Colonic mucosa (tissue), 4 donors: ENCODE results near the gene XG. TPM values are rescaled to one million over a fixed set of nuclear protein-coding genes. Genes with fewer than 3 reads are reported as not detected.
"Not testable (repeated sequence)": the region's sequence is repeated elsewhere in the genome, so short reads cannot be mapped to it uniquely, and the experiment has no call there.

Source experiments
- DNase-seq: peaks from one replicate; pipeline ENCODE4 v3.0.0-alpha.2; 2020
- H3K27ac ChIP-seq: fragments of 200-600 bp; one replicate; pipeline ENCODE4 v1.8.0; 2021
- H3K27me3 ChIP-seq: fragments of 200-600 bp; one replicate; pipeline ENCODE4 v1.8.0; 2021
- H3K36me3 ChIP-seq: fragments of 200-600 bp; one replicate; pipeline ENCODE4 v1.8.0; 2021
- H3K4me1 ChIP-seq: fragments of 200-600 bp; one replicate; pipeline ENCODE4 v1.8.0; 2021; ENCODE audit warnings: mild to moderate bottlenecking
- H3K4me3 ChIP-seq: fragments of 200-600 bp; one replicate; pipeline ENCODE4 v1.8.0; 2021
- H3K9ac ChIP-seq, 2 donors: one replicate each; pipeline ENCODE4 v1.7.0; 2013; ENCODE audit warnings: control low read depth in 2 of 2, low read depth in 2 of 2, low read length in 2 of 2
- H3K9me3 ChIP-seq: fragments of 200-600 bp; one replicate; pipeline ENCODE4 v1.8.0; 2021
- CTCF ChIP-seq: fragments of 200-600 bp; IDR thresholded peaks from one replicate; pipeline ENCODE4 v1.8.0; 2022; ENCODE audit warnings: antibody characterized with exemption, mild to moderate bottlenecking
- intact Hi-C: fragments of 100-400 bp; cut with DNase I; formaldehyde crosslinking; loops from one replicate; pipeline ENCODE4 v1.14.1; 2022
- total RNA-seq, 2 donors: library from RNA; stranded (reverse); fragmentation: NEBNext Ultra II Directional in 1 of 2; extraction: Animal tissue kit (Norgen Biotek cat#: 25700) in 1 of 2; gene quantifications; one replicate each; pipeline ENCODE4 v1.2.1, GENCODE V29; 2021
- donor health status: healthy.
- donor health status: DM: no; HTN: no; CAD: no.
- donor health status: DM: no; HTN: no; CAD: no.

Gene XG
- total RNA-seq, 2 donors from 2014 or later: 0.50 TPM; not detected in 1

GRCh38 chrX:2765549-2765830 lies 13.7 kb downstream of the XG start:
- no peaks in the 10 kb centered on the region for H3K36me3 ChIP-seq
- H3K27me3 ChIP-seq: no peaks in the 10 kb centered on the region
- no peaks in the 10 kb centered on the region for H3K9me3 ChIP-seq
- no peak overlapping the region for H3K27ac ChIP-seq
- no peaks in the 10 kb centered on the region for H3K4me1 ChIP-seq
- TF ChIP-seq CTCF: no peak
- no peak overlapping the region for H3K4me3 ChIP-seq
- DNase-seq: no peak
- intact Hi-C loops: no loop called here
- H3K9ac ChIP-seq: no peak overlapping the region

- no peak for TF ChIP-seq CTCF
- Histone ChIP-seq H3K27ac (no peak overlapping the region), H3K4me1 (no peaks in the 10 kb centered on the region), H3K36me3 (no peaks in the 10 kb centered on the region), H3K9me3 (no peaks in the 10 kb centered on the region), H3K9ac (no peak overlapping the region), H3K4me3 (no peak overlapping the region), H3K27me3 (no peaks in the 10 kb centered on the region)
- intact Hi-C loops: no loop called here
- DNase-seq: no peak
These were observed 15.1 kb downstream of the XG start for GRCh38 chrX:2766906-2767305.

- no peaks in the 10 kb centered on the region for H3K36me3 ChIP-seq
- peak; percentile 39 for DNase-seq
- intact Hi-C loops: no loop called here
These were observed 16.0 kb downstream of the XG start for GRCh38 chrX:2767631-2768455.

GRCh38 chrX:2769615-2770014 lies 17.8 kb downstream of the XG start:
- DNase-seq: no peak
- H3K27ac ChIP-seq: no peak overlapping the region
- H3K4me1 ChIP-seq: no peaks in the 10 kb centered on the region
- H3K9ac ChIP-seq: no peak overlapping the region
- no peaks in the 10 kb centered on the region for H3K9me3 ChIP-seq
- no peak for TF ChIP-seq CTCF
- H3K4me3 ChIP-seq: no peak overlapping the region
- intact Hi-C loops: no loop called here
- no peaks in the 10 kb centered on the region for H3K27me3 ChIP-seq
- H3K36me3 ChIP-seq: no peaks in the 10 kb centered on the region

More at GRCh38 chrX:2767631-2768455, 16.0 kb downstream of the XG start:
- Histone ChIP-seq H3K27me3 (no peaks in the 10 kb centered on the region), H3K9ac (no peak overlapping the region), H3K27ac (no peak overlapping the region), H3K4me1 (no peaks in the 10 kb centered on the region), H3K9me3 (no peaks in the 10 kb centered on the region), H3K4me3 (no peak overlapping the region)
- no peak for TF ChIP-seq CTCF

GRCh38 chrX:2773166-2774055 lies 21.6 kb downstream of the XG start:
- intact Hi-C loops, H3K4me3 ChIP-seq, H3K9ac ChIP-seq: not testable (repeated sequence)

GRCh38 chrX:2774057-2774456 lies 22.2 kb downstream of the XG start:
- no peaks in the 10 kb centered on the region for H3K4me1 ChIP-seq
- DNase-seq: no peak

More at GRCh38 chrX:2773166-2774055, 21.6 kb downstream of the XG start:
- not testable (repeated sequence) for H3K36me3 ChIP-seq, H3K4me1 ChIP-seq, H3K27me3 ChIP-seq, H3K27ac ChIP-seq, H3K9me3 ChIP-seq, DNase-seq

More at GRCh38 chrX:2774057-2774456, 22.2 kb downstream of the XG start:
- no peak overlapping the region for H3K4me3 ChIP-seq
- no peaks in the 10 kb centered on the region for H3K9me3 ChIP-seq
- H3K27ac ChIP-seq: no peak overlapping the region
- intact Hi-C loops: no loop called here
- no peaks in the 10 kb centered on the region for H3K27me3 ChIP-seq
- no peak overlapping the region for H3K9ac ChIP-seq
- no peaks in the 10 kb centered on the region for H3K36me3 ChIP-seq
- TF ChIP-seq CTCF: no peak
